HG03039 (cell line): ENCODE data around the gene MOBP.
"Not testable (repeated sequence)": the region's sequence is repeated elsewhere in the genome, so short reads cannot be mapped to it uniquely, and the experiment has no call there.

Experiments
- ATAC-seq: cut with Tn5 transposase; IDR thresholded peaks from one replicate; pipeline ENCODE4 v1.9.1; 2021; ENCODE audit warnings: mild to moderate bottlenecking, moderate library complexity; ENCODE audit not compliant: unreplicated experiment

The MOBP gene

DNA sequence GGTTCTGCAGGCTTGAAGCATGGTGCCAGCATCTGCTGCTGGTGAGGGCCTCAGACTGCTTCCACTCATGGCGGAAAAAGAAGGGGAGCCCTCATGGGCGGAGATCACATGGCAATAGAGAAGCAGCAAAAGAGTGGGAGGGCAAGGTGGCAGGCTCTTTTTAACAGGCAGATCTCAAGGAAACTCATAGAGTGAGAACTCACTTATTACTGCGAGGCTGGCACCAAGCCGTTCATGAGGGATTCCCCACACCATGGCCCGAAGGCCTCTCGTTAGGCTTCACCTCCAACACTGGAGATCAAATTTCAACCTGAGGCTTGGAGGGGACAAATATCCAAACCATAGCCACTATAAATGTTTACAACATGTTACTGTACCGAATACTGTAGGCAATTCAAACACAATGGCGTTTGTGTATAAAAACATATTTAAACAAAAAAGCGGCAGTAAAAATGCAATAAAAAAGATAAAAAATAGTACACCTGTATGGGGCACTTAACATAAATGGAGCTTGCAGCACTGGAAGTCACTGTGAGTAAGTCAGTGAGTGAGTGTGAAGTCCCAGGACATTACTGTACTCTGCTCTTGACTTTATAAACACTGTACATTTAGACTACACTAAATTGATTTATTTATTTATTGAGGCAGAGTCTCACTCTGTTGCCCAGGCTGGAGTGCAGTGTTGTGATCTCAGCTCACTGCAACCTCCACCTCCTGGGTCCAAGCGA lies 18.8 kb upstream of the MOBP start:
- ATAC-seq, result no peak

DNA sequence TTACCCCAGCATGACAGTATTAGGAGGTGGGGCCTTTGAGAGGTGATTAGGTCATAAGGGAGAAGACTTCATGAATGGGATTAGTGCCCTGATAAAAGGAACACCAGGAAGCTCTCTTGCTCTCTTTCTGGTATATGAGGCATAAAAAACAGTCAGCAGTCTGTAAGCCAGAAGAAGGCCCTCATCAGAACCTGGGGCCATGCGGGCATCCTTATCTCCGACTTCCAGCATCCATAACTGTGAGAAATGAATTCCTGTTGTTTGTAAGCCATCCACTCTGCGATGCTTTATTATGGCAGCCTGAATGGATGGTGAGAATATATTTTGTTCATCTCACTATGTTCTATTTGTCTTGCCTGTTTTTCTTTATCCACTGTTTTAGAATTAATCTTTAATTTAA lies 17.7 kb upstream of the MOBP start:
- ATAC-seq, result no peak

DNA sequence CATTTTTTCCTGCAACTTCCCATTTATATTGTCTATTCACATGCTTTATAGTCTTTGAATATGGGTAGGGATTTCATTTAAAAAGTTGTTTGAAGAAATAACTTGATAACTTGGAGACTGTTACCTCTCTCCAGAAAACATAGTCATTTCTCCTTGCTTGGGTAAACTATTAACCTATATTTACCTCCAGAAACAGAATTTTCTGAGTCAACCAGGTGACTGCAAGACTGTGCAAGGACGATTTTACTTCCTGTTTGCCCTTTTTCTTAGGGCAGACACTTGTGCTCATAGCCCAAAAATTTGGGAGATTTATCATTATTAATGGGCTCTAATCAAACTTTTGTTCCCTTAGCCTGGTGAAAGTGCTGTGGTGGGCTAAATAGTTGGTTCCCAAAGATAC lies 14.3 kb upstream of the MOBP start:
- ATAC-seq, result no peak

DNA sequence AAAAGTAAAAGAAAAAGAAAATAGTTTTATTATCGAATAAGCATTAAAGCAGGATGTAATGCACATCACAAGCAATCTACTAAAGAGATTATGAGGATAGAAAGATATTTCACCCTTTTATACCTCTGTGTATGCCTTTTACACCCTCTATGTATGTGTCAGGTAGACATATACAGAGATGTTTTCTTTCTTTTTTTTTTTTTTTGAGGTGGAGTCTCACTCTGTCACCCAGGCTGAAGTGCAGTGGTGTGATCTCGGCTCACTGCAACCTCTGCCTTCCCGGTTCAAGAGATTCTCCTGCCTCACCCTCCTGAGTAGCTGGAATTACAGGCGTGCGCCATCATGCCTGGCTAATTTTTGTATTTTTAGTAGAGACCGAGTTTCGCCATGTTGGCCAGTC lies 13.6 kb upstream of the MOBP start:
- ATAC-seq, result not testable (repeated sequence)

DNA sequence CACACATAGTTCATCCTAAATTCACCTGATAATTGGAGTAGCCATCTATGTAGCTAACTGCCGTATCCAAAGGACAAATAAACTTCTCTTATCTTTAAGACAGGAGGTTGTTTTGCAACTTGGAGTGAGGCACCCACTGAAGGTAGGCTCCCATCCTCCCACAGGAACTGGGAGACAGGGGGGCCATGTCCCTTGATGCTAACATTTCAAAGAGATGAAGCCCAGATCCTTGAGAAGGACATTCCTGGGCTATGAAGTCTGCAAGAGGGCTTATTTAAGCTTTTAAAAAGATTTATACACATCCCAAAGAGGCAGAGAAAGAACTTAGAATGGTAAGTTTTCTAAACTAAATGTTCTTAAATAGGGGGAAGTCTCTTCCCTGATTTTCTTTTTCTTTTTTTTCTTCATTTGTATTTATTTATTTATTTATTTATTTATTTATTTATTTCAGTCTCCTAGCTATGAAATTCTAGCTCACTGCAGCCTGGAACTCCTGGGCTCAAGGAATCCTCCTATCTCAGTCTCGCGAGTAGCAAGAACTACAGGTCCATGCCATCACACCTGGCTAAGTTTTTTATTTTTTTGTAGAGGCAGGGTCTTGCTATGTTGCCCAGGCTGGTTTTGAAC lies 12.8 kb upstream of the MOBP start:
- ATAC-seq, result no peak

DNA sequence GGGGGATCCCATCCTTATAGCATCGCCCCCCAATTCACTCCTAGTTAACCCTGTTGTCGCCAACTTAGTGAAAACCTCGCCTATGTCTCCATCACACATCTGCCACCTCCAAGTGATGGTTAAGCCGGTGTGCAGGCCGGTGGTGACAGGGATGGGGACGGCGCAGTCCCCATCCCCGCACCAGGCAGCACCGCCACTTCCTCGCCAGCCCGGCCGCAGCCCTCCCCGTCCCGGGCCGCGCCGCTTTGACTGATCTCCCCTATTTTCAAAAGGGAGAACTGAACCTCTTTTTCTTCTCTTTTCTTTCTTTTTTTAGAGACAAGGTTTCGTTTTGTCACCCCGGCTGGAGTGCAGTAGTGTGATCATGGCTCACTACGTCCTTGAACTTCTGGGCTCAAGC lies 11.3 kb upstream of the MOBP start:
- no peak for ATAC-seq

DNA sequence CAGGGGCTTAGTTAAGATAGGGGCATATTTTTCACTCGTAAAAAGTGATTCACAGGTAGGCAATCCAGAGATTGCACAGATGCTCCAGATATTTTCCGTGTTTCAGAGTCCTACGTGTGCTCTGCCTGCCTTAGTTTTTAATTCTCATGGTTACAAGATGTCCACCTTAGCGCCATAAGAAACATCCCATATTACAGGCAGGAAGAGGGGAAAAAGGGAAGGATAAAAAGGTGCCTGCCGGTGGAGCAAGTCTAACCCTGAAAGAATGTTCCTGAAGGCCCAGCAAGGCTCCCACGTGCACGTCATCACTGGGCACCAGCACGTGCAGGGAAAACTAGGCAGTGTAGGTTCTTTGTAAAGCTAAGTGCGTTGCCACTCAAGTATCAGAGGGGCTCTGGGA lies 10.1 kb upstream of the MOBP start:
- no peak for ATAC-seq

DNA sequence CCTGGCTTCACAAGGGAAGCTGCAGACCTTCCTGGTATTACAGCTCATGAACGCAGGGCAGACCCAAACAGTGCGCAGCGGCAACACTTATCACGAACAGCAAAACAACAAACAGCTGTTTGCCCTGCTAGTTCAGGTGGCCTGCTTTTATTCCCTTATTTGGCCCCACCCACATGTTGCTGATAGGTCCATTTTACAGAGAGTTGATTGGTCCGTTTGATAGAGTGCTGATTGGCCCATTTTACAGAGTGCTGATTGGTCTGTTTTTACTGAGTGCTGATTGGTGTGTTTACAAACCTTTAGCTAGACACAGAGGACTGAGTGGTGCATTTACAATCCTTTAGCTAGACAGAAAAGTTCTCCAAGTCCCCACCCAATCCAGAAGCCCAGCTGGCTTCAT lies 8.9 kb upstream of the MOBP start:
- not testable (repeated sequence) for ATAC-seq

DNA sequence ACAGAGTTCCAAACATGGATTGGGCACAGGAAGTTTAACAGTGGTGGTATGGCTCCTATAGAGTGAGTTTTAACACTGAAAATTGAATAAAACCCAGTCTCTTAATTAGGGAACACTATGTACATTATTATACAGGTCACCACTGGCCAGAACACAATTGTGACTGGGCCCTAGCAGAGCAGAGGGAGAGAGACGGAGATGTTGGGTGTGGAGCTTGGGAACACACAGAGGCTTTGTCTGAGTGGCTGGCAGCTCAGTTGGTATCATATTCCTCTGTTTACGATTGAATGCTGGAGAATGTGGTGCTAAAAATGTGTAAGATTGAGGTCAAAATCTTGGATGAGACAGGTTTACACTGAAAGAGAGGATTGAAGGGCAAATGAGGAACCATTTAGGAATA lies 6.8 kb upstream of the MOBP start:
- ATAC-seq, result no peak

DNA sequence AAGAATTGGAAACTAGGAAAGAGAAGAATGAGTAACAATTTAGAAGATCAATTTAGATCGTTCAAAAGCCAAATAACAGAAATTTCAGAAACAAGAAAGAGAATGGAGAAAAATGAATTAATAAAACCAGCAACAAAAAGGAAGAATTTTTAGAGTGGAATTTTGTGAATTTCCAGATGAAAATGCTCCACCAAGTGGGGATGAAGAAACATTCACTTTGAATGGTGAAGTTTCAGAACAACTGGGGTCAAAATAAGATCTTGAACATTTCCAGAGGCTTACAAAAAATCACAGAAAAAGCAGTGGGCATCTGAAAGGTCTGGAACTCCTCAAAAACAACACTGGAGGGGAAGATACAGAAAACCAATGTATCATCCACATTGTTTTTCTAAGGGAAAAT lies 4.2 kb upstream of the MOBP start:
- no peak for ATAC-seq

DNA sequence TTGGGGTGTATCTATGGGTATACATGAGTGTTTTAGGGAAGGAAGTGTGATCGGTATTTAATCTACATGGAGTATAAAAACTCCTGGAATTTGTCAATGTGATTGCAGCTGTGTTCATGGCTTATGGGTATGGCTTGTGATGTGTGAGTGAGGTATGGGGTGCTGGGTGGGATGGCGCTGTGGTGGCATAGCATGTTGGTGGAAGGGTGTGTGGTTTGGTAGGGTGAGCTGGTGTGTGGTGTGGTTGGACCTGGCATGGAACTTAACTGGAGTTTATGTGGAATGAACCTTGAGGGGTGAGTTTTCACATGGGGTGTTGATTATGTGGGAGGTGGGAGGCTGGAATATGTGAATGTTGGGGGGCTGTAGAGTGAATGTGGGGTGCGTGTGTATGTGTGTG lies 492 bp upstream of the MOBP start:
- no peak for ATAC-seq

DNA sequence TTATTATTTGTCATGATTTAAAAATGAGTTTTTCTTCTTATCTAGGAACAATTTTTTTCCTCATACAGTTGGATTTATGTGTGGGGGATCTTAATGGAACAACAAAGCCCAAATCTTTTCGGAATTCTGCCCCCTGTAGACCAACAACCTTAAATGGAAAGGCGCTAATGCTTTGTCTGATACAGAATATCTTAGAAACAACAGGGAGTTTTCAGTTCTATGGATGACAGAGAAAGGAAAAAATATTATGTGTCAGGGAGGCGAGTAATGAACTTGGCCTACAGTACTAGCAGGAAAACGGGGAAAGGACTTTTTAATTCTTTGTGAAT lies 592 bp downstream of the MOBP start:
- no peak for ATAC-seq

DNA sequence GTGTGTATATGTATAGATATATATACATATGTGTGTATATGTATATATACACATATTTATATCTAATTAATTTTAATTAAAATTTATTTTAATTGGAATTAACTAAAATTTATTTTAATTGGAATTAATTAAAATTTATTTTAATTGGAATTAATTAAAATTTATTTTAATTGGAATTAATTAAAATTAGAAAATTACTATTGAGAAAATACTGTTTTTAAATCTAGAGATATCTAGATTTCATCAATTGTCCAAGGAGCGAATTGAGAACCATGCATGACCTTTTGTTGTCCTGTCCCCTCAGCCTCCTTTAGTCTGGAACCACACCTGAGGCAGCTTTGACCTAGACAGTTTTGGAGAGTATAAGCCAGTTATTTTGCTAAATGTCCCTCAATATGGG lies 1.8 kb downstream of the MOBP start:
- ATAC-seq, result no peak

DNA sequence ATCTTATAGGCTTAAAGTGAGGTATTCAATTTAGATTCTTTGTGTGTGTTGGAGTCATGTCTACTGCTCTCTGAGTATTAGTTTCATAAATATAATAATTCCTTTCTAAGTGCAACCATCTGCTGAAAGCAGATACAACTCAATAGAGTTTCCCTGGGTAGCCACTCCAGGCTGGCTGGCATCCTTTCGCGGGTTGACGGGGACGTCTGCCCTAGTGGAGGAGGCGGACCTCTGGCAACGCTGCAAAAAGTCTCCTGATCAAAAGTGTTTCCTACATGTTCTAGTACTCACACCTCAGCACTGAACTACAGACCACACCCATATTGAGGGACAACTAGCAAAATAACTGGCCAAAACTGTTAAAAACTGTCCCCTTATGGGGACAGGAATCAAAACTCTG lies 2.5 kb downstream of the MOBP start:
- no peak for ATAC-seq

DNA sequence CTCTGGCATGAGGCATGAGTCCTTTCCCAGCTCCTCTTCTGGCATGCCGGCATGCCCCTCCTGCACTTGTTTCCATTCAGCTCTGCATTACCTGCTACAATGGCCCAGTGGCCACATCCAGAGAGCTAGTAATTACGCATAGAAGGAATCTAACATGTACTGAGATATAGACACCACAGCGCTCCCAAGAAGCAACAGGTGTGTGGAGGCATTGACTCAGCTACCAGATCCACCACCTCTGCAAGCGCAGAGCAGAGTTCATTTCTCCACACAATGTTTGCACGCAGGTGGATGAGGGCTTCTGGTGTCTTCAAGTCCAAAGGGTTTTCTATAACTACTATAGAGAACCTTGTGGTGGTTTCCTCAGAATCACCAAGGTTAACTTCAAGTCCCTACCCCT lies 4.2 kb downstream of the MOBP start:
- ATAC-seq, result no peak

DNA sequence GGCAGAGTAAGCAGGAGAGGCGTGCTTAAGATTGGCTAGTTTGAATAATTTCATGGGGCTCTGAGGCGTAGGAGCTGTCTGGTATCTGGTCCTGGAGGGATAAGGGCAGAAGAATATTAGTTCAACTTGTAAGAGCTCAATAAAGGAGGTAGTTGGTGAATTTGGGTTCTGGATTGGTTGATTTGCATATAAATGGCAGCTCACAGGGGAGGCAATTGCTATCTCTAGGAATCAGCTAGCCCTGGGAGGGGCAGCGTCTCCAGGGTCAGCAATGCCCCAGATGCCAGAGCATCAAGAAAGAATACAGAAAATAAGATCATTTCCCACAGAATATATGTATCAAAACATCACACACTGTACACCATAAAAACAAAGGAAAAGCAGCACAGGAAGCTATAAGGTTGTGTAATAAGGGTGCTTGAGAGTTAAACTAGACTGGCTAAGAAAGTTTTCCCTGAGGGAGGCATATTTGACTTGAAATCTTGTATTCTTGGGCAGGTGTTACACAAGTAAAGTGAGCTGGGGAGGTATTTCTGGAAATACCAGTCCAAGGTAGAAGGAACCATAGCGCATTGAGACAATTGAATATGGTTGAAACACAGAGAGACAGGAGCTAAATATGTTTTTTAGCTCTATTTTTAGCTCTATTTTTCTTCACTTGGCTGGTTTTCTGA lies 6.1 kb downstream of the MOBP start:
- ATAC-seq, result no peak

DNA sequence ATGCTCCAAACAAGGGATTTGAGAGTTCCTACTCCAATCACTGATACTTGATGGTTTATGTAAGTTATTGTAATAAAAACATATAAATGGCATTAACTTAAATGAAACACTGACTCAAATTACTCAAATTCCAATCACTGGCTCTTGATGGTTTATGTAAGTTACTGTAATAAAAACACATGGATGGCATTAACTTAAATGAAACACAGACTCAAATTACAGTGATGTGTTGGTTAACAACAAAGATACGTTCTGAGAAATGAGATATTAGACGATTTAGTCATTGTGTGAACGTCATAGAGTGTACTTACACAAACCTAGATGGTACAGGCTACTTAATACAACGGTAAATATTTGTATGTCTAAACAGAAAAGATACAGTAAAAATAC lies 6.6 kb downstream of the MOBP start:
- ATAC-seq, result no peak

DNA sequence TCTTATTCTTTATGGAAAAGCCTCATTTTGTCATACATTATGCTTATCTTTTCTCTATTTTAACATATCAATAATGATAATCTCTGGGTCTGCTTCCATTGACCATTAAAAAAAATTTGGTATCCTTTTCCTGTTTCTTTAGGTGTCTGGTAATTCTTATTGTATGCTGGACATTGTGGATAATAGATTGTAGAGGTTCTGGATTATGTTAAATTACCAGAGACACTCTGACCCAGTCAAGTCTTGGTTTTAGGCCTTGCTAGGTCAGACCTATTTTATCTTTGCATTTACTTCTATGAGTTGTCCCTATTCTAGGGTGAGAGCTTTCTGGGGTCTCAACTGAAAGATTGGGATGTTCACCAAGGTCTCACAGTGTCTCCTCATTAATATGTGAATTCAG lies 9.3 kb downstream of the MOBP start:
- no peak for ATAC-seq

DNA sequence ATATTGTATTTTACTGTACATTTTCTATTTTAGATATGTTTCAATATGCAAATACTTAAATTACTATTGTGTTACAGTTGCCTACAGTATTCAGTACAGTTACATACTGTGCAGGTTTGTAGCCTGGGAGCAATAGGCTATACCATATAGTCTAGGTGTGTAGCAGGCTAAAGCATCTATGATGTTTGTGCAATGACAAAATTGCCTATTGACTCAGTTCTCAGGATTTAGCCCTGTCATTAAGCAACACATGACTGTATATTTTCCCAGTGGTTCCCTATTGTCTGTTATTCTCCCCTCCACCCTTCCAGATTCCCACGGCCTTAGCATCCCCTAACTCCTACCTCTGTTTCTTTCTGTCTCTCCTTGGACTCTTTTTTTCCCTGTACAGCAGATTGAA lies 10.7 kb downstream of the MOBP start:
- no peak for ATAC-seq

DNA sequence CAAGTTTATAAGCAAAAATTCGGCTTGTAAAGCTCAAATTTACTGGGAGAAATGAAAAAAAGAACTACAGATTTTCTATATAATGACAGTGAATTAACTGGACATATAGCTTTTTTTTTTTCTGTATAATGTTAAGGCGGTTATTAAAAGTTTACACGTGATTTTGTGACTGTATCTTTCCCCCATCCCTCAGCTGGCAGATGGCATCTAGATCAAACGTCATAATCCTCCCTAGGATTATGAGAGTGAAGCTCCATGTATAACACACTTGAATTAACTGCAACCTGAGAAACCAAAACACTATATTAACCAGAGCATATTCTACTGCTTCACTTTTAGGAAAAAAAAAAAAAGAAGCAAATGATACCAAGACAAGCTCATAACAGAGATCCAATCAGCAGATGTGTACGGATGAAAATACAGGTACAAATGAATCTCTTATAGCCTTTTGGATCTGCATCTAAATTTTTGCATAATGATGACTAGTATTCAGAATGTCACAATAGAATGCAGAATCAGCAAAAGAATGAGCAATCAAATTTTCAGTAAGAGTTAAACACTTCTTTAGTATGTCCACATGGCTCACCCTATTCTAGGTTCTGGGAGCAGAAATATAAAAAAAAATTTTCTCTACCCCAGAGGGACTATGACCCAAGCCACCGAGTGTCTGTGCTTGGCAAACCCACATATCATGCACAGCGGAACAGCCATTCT lies 12.4 kb downstream of the MOBP start:
- no peak for ATAC-seq

DNA sequence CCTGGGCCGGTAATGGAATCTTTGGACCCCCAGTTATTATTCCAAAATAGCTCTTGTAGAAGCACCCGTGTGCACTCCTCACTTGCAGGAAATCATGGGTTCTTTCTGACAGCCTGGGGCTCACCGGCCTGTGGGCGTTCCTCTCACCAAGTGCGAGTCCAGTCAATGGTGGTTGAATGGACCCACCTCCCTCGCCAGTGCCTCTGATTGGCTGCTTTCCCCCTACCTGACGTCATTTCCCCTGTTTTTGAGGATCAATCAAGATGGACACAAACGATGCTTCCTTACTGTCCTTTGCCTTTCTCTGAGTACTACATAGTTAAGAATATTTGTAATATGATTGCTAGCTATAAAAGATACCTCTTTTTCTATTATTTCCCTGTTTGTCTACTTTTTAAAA lies 18.1 kb downstream of the MOBP start:
- ATAC-seq, result no peak

DNA sequence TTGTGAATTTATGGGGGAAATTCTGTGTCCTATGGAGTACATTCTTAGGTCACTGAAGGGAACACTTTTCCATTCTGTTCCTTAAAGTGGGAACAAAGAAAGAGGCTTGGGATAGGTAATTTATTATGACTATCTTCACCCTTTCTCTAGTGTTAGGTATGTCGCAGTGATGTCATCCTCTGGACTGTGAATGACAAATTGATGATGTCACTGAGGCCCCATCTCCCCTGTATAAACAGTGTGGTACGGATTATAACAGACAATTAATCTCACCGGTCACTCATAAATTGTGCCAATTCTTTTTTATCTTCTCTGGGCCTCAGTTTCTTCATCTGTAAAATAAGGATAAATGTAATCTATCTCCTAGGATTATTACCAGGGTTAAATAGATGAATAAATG lies 23.5 kb downstream of the MOBP start:
- no peak for ATAC-seq
